ENCODE measurements around the gene HRAS.

HRAS gene

GRCh38 chr11:506995-507726 lies 28.2 kb downstream of the HRAS start, which contains the start of gene RNH1:
Gene RNH1, minus strand, starts transcription at chr11:507242. Its CDS starts 5,080 bp downstream, at chr11:502162.
- DNase-seq = peak; percentile 96

GRCh38 chr11:506238-506994 lies 29.0 kb downstream of the HRAS start:
- peak; percentile 97 for DNase-seq

- DNase-seq = no peak
Observed at GRCh38 chr11:504994-505344, 30.4 kb downstream of the HRAS start.

DNA sequence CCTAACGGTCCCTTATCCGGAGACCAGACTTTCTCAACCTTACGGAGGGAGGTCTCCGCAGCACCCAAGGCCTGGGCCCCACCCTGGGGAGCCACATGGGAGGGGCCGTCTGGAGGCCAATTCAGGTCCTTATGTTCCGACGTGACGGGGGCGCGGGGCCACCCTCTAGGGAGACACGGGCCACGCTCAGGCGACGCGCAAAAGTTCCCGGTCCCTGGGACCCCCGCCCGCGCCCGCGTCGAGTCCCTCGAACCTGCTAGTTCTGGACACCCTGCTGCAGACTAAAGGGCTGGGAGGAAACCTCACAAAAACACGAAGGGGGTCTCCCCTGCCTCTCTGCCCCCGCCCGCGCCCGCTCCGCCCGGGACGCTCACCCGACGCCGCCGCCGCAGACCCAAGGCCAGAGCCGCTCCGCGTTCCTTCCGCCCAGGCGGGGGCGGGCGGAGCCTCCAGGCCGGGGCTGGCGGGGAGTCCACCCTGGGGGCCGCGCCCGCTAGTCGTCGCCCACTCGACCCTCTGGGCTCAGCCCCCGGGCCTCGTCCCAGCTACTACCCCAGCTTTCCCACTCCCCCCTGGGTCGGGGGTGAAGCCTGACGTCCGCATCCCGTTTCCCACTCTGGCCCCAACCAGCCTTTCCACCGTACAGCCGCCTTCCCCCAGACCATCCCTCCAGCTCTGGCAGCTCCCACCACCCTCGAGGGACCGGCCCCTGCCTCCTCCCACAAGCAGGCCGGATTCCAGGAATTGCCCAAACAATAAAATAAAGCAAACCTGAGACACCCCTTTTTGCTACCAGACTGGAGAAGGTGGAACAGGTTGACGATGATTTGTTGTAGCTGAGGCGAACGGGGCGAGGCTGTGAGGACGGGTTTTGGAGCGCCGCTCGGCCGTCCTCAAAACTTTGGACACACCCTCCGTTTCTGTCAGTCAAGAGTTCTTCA lies 31.1 kb downstream of the HRAS start:
- DNase-seq = no peak

DNA sequence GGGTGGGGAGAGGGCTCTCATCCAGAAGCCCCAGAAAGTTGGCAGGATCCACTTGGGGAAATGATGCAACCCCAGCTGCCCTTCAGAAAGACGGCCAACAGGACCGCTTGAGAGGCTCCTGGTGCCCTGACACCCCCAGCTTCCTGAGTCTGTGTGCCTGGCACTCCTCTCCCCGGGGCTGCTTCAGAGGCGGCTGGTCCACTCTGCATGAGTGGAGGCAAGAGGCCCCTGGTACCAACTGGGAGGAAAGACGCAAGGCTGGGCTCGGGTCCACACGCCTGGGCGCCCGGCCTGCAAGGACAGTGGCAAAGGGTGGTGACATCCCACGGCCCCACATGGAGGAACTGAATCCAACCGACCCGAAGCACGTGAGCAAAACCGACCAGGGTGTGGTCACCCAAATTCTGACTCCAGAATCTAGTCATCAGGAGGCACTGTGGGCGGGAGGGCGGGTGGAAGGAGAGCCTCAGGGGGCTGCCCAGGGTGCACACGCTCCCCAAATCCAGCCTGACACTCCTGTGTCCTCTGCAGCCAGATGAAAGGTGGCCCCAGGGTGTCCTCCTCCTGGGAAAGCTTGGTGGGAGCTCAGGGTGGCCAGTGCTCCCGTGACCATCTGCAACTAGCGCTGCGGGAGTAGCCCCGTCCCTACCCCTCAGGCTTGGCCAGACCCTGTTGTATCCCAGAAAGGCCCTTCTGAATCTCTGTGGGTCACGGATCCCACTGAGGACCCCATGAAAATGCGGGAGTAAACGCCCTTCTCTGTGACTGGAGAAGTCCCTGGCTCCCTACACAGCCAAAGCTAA lies 32.0 kb downstream of the HRAS start:
- DNase-seq = no peak

DNA sequence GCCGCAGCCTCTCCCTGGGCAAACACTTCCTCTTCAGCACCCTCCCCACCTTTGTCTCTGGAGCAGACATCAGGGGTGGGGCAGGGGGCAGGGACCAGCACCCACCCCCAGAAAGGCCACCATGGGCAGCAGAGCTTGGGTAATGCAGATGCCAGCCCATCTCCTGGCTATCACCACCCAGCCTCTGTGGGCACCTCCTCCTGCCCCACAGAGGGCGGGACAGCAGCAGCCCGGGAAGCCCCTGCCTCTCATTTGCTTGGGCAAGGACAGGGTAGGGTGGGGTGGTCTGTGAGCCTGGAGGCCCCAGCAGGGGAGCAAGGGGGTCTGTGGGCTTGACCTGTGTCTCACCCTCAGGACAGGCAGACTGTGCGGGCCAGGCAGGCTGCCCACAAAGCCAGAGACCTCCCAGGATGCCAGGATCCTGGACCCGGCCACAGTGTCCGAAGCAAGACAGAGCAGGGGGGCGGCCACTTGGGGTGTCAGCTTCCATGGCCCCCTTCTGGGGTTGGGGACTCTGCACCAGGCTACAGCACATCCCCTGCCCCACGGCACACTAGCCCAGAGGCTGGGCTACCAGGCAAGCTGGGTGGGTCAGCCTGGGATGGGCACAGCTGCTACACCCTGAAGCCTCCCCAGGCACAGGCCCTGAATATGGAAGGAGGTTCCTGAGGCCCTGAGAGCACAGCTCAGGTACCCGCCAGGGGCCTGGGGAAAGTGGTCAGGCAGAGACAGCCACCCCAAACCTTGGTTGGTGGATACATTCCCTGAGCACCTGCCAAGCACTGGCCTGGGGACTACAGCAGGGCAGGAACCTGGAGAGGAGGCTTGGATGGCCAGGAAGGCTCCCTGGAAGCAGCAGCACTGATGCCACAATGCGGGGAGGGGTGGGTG lies 32.8 kb downstream of the HRAS start:
- DNase-seq = no peak

- no peak for DNase-seq
Observed at GRCh38 chr11:501683-502287, 33.6 kb downstream of the HRAS start.

DNA sequence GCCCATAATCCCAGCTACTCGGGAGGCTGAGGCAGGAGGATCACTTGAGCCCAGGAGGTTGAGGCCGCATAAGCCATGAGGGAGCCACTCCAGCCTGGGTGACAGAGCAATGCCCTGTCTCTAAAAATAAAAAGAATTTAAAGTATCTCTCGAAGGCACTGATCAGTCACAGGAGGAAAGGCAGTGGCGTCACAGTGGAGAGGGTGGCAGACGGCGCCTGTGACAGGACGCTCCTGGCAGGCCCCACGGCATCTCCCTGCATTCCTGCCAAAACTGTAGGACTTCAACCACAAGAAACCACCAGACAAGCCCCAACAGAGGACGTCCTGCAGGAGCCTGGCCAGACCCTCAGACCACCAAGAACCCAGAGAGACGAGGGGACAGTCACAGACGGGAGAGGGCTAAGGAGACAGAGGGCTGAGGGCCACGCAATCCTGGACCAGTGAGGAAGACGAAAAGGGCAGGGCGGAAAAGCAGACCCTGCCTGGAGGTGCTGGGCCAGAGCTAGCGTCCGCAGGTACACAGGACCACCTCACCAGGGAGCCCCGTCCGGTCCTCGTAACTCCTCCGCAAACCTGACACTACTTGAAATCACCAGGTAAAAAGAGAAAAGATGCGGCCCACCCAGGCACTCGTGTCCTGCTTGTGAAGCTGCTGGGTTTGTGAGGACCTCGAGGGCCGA lies 34.2 kb downstream of the HRAS start:
- no peak for DNase-seq

GRCh38 chr11:499201-500076 lies 35.9 kb downstream of the HRAS start:
- no peak for DNase-seq

DNA sequence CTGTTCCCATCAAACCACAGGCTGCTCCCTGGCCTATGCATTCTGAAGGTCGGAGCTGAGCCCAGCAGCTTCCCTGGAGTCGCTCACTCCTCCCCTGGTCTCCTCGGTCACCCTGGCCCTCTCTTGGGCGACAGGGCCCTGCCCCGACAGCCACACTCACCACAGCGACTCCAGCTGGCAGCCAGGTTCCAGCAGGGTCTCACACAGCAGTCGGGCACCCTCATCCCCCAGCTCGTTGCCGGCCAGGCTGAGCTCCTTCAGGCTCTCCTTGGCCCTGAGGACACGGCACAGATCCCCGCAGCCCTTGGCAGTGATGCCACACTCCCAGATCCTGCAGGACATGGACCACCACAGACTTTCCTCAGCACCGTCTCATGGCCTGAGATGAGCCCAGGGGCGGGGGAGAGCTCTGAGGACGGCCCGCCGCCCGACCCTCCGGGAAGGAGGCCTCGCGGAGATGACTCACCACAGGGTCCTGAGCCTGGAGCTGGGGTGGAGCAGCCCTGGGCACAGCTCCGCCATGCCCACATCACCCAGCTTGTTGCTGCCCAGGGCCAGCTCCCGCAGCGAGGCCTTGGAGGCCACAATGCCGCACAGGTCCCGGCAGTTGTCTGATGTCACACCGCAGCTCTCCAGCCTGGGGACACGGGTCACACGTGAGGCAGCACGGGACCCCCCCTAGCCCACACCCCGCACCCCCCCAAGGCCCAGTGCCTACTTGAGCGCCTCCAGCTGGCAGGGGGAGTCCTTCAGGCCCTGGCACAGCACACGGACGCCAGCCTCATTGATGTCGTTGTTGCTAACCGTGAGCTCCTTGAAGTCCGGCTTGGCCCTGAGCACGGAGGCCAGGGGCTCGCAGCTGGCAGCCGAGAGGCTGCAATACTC lies 36.8 kb downstream of the HRAS start:
- no peak for DNase-seq

DNA sequence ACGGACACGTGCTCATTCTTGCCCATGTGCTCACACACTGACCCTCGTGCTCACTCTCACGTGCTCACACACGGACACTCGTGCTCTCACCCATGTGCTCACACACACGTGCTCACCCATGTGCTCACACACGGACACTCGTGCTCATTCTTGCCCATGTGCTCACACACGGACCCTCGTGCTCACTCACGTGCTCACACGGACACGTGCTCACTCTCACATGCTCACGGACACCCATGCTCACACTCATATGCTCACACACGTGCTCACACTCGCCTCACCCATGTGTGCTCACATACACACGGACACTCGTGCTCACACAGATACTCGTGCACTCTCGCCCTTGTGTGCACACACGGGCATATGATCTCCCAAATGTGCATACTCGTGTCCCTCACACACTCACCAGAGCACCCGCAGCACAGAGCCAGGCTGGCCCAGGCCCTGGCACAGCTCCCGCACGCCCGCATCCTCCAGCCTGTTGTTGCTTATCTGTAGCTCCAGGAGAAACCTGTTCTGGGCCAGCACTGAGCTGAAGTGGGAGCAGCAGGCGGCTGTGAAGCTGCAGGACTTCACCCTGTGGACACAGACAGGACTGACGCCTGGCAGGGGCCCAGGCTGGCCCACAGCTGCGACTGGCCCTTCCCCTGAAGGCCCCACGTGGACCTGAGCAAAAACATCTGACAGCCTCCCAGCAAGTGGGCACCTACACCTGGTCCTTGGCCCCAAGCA lies 37.6 kb downstream of the HRAS start:
- no peak for DNase-seq

DNA sequence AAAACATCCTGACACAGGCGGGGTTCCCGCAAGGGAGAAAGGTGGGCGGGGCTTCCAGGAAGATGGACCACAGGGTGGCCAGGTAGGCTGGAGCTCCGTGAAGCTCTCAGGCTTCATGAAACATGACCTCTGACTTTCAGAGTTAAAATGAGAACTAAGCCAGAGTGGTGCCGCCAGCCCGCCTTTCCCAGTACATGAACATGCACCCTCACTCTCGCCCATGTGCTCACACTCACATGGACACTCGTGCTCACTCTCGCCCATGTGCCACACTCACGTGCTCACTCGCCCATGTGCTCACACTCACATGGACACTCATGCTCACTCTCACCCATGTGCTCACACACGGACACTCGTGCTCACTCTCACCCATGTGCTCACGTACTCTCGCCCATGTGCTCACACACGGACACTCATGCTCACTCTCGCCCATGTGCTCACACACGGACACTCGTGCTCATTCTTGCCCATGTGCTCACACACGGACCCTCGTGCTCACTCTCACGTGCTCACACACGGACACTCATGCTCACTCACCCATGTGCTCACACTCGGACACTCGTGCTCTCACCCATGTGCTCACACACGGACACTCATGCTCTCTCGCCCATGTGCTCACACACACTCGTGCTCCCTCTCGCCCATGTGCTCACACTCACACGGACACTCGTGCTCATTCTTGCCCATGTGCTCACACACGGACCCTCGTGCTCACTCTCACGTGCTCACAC lies 38.4 kb downstream of the HRAS start:
- no peak for DNase-seq

- DNase-seq = no peak
Observed at GRCh38 chr11:495537-495931, 39.8 kb downstream of the HRAS start.

DNA sequence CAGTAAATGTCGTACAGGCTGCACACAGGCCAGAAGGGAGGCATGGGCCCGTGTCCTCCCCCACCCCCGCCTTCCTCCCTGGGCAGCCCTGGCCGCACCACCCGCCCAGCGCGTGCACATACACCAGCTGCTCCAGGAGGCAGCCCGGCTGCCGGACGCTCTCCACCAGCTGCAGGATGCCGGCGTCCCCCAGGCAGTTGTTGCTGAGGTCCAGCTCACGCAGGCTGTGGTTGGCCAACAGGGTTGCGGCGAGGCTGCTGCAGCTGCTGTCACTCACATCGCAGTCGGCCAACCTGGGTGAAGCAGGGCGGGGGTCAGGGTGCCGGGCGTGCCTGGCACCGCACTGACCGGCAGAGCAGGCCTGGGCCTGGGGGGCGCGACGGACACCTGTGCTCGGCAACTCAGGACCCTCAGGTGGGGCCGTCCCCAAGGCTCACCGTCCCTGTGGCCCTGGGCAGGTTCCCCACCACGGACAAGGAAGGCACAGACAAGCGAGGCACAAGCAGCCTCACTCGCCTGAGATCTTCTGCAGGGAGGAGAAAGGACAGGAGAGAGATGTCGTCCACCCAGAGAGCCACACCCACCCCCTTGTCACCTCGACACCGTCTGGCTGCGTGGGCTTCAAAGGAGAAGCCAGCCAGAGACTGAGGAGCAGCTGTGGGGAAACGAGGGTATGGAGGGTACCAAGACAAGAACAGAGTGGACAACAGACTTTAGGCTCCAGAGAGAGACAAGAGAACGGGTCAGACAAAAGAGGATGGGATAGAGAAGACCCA lies 40.4 kb downstream of the HRAS start:
- DNase-seq = no peak

DNA sequence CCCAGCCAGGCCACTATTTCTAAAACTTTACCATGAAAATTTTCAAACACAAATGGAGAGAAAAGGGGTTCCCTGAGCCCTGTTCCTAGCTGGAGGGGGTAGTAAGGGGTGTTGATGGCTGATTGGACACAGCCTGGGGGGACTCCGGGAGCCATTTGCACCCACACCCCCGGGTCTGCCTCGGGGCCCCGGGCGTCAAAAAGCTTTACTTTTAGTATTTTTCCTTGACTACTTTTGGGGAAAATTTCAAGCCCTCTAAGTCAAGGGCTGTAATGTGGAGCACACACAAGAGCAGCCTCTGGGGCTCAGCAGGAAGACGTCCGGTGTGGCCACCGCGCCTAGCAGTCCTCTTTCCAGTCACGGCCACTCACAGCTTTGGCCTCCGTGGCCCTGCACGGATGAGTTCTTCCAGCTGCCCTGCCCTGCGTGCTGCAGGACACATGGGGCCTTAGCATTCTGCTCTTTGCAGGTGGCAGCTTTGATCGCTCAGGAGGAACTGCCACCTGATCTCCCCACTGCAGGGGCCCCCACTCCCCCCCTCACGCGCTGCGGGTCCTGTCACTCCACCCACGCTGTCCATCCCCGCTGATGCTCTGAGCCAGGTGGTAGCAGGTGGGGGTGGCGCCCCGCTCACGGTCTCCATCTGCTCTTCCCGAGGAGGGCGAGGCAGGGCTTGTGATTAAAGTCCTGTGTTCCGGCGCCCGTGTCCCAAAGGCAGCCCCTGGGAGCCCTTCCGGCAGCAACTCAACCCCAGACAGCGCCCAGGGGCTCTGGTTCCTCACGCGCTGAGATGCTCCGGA lies 42.7 kb downstream of the HRAS start:
- DNase-seq = no peak
